Astrocyte of the spinal cord (primary cell): ENCODE data around the gene CEP164.

Experiments
- DNase-seq: peaks from one replicate; pipeline ENCODE4 v3.0.0; 2011; ENCODE audit warnings: low read depth, low spot score
- H3K4me3 ChIP-seq: 2 replicates; pipeline ENCODE4 v1.5.1; 2011; ENCODE audit warnings: low read depth, mild to moderate bottlenecking, low read length, moderate library complexity
- CTCF ChIP-seq: IDR thresholded peaks from 2 replicates; pipeline ENCODE4 v1.5.1; 2012; ENCODE audit warnings: low read depth, mild to moderate bottlenecking, low read length, inconsistent platforms
- in situ Hi-C: cut with HindIII; loops from 2 replicates; pipeline ENCODE4 v1.10.0; 2017; ENCODE audit warnings: low sequenced_read_pairs

CEP164 gene

GRCh38 chr11:117302228-117302627 lies 25.4 kb upstream of the CEP164 start:
- H3K4me3 ChIP-seq, result no peak overlapping the region
- in situ Hi-C loops, result no loop called here
- no peak for DNase-seq
- no peak for TF ChIP-seq CTCF

GRCh38 chr11:117303101-117303500 lies 24.6 kb upstream of the CEP164 start:
- no peak for DNase-seq
- in situ Hi-C loops, result no loop called here
- H3K4me3 ChIP-seq, result no peak overlapping the region
- no peak for TF ChIP-seq CTCF

- no peak for TF ChIP-seq CTCF
- no peak overlapping the region for H3K4me3 ChIP-seq
- in situ Hi-C loops, result no loop called here
- DNase-seq, result no peak
These were observed 23.9 kb upstream of the CEP164 start for GRCh38 chr11:117303646-117304315.

GRCh38 chr11:117305145-117305544 lies 22.5 kb upstream of the CEP164 start:
- in situ Hi-C loops, result no loop called here
- H3K4me3 ChIP-seq, result no peak overlapping the region
- DNase-seq, result no peak
- TF ChIP-seq CTCF, result no peak

GRCh38 chr11:117309310-117309709 lies 18.3 kb upstream of the CEP164 start:
- no peak for DNase-seq
- in situ Hi-C loops, result no loop called here
- H3K4me3 ChIP-seq, result no peak overlapping the region
- TF ChIP-seq CTCF, result no peak

- DNase-seq, result no peak
- TF ChIP-seq CTCF, result no peak
- in situ Hi-C loops, result no loop called here
- no peak overlapping the region for H3K4me3 ChIP-seq
These were observed 14.6 kb upstream of the CEP164 start for GRCh38 chr11:117313091-117313490.
